Purkinje cell (primary cell): ENCODE results near the gene SALL2. TPM values are rescaled to one million over a fixed set of nuclear protein-coding genes. Genes with fewer than 3 reads are reported as not detected.

ENCODE experiments used
- polyA plus RNA-seq: library from polyadenylated mRNA; unstranded; fragments of >200 nt; fragmentation: Nextera tagmentation; gene quantifications from 2 replicates; pipeline ENCODE4 v1.2.1, GENCODE V29; 2014

SALL2 gene
- polyA plus RNA-seq, result 43.9 and 64.4 TPM in 2 replicates

GRCh38 chr14:21525962-21526671, at the start of gene SALL2:
SALL2 (minus strand) TSS chr14:21526346; CDS start chr14:21526127, 219 bp downstream.

GRCh38 chr14:21510735-21511657, 15.2 kb downstream of the SALL2 start, which contains the start of gene METTL3:
METTL3 (minus strand) TSS chr14:21511340; CDS start chr14:21511223, 117 bp downstream.

GRCh38 chr14:21476925-21477681, 49.0 kb downstream of the SALL2 start, which contains the start of the genes RAB2B and TOX4:
RAB2B (minus strand) TSS chr14:21476959; CDS start chr14:21476872, 87 bp downstream.
TOX4 (plus strand) TSS chr14:21477195; CDS start chr14:21477279, 84 bp downstream.

Other genes with a start within 250 kb of the SALL2 start
- 0.74 and 6.9 TPM in 2 replicates for gene RPGRIP1, start 246.3 kb downstream of the SALL2 start, polyA plus RNA-seq
- 64.5 and 120 TPM in 2 replicates for gene SUPT16H, start 142.3 kb downstream of the SALL2 start, polyA plus RNA-seq
- gene CHD8, start 70.2 kb downstream of the SALL2 start, polyA plus RNA-seq, result 31.3 and 38.8 TPM in 2 replicates
- 19.2 and 34.4 TPM in 2 replicates for gene RAB2B, start 49.4 kb downstream of the SALL2 start, polyA plus RNA-seq
- 54.3 and 82.3 TPM in 2 replicates for gene TOX4, start 49.2 kb downstream of the SALL2 start, polyA plus RNA-seq
- gene METTL3, start 15.0 kb downstream of the SALL2 start, polyA plus RNA-seq, result 30.6 and 32.1 TPM in 2 replicates
- not detected in 2 replicates for gene OR10G3, start 53.7 kb upstream of the SALL2 start, polyA plus RNA-seq
- not detected in 2 replicates for gene OR10G2, start 108.6 kb upstream of the SALL2 start, polyA plus RNA-seq
- not detected in 2 replicates for gene OR4E2, start 127.5 kb upstream of the SALL2 start, polyA plus RNA-seq
- gene OR4E1, start 147.5 kb upstream of the SALL2 start, polyA plus RNA-seq, result not detected in 2 replicates